ENCODE data around the gene MCC. TPM values are rescaled to one million over a fixed set of nuclear protein-coding genes. Genes with fewer than 3 reads are reported as not detected.

Gene MCC
- total and polyA plus RNA-seq, 2 experiments from 2014 or later, result 3.4 to 8.8 TPM

GRCh38 chr5:113491022-113491421, 2.8 kb upstream of the MCC start:
- DNase-seq, result no peak
- Histone ChIP-seq H3K36me3 (ENCODE audit: low read depth) (no peaks in the 10 kb centered on the region), H3K9ac (no peak overlapping the region), H3K4me1 (ENCODE audit: insufficient read depth) (peaks cover 14% of the 10 kb centered on the region), H3K27me3 (replicated peaks; ENCODE audit: insufficient read depth) (no peaks in the 10 kb centered on the region), H3K79me2 (ENCODE audit: insufficient read depth) (no peaks in the 10 kb centered on the region), H3K4me3 (no peak overlapping the region), H3K4me2 (ENCODE audit: unreplicated experiment) (no peak overlapping the region), H3K9me2 (ENCODE audit: insufficient read depth) (no peaks in the 10 kb centered on the region), H3K9me3 (ENCODE audit: low read depth) (no peaks in the 10 kb centered on the region), H4K20me1 (ENCODE audit: insufficient read depth) (no peaks in the 10 kb centered on the region), H3F3A (ENCODE audit: insufficient read depth) (peaks cover 22% of the 10 kb centered on the region), H2AFZ (no peak overlapping the region), H3K27ac (no peak overlapping the region)
- TF ChIP-seq EZH2 (IDR thresholded peaks at IDR 0.05; ENCODE audit: insufficient read depth, poor library complexity, severe bottlenecking) (no peak), EZH2phosphoT487 (IDR thresholded peaks at IDR 0.05; ENCODE audit: insufficient read depth, low read depth) (no peak)
- 86 to 92% methylated on average over 2 of the region's 2 CpGs for WGBS, 2 experiments (ENCODE audit: low coverage in 1 of 2, low lambda C conversion rate in 2 of 2, missing lambda C conversion rate in 2 of 2)
- in situ Hi-C loops (cut with MboI), result no loop called here

GRCh38 chr5:113490317-113490716, 2.1 kb upstream of the MCC start:
- H3K9me2 ChIP-seq (ENCODE audit: insufficient read depth), result no peaks in the 10 kb centered on the region
- DNase-seq, result no peak

DNA sequence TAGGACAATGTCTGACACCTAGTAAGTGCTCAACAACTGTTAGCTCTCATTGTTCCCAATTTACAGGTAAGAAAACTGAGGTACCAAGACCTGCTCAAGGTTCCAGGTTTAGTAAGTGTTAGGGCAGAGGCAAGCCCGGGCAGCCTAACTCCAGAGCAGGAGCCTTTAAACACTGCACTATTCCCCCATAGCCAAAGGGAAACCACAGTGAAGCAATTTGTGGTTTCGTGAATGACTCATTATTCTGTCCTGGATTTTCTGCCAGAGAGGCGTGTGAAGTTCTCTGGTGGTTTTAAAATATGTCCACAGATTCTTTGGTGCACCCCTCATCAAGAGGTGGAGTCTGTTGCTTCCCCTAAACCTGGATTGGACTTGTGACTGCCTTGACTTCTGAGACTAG, 1.0 kb upstream of the MCC start:
- Histone ChIP-seq H3F3A (ENCODE audit: insufficient read depth) (peaks cover 19% of the 10 kb centered on the region), H2AFZ (peak overlapping the region; percentile 93), H3K36me3 (ENCODE audit: low read depth) (no peaks in the 10 kb centered on the region), H3K9ac (no peak overlapping the region), H3K79me2 (ENCODE audit: insufficient read depth) (no peaks in the 10 kb centered on the region), H3K4me1 (ENCODE audit: insufficient read depth) (peaks cover 14% of the 10 kb centered on the region), H3K4me3 (peak overlapping the region; percentile 85), H3K9me3 (ENCODE audit: low read depth) (no peaks in the 10 kb centered on the region), H3K27me3 (replicated peaks; ENCODE audit: insufficient read depth) (no peaks in the 10 kb centered on the region), H3K27ac (peak overlapping the region; percentile 45), H4K20me1 (ENCODE audit: insufficient read depth) (no peaks in the 10 kb centered on the region), H3K9me2 (ENCODE audit: insufficient read depth) (no peaks in the 10 kb centered on the region), H3K4me2 (ENCODE audit: unreplicated experiment) (peak overlapping the region; percentile 94)
- 0% methylated on average over 3 of the region's 3 CpGs for WGBS, 2 experiments (ENCODE audit: low coverage in 1 of 2, low lambda C conversion rate in 2 of 2, missing lambda C conversion rate in 2 of 2)
- TF ChIP-seq EZH2 (IDR thresholded peaks at IDR 0.05; ENCODE audit: insufficient read depth, poor library complexity, severe bottlenecking) (no peak), EZH2phosphoT487 (IDR thresholded peaks at IDR 0.05; ENCODE audit: insufficient read depth, low read depth) (no peak)
- in situ Hi-C loops (cut with MboI), result no loop called here
- peak; percentile 97 for DNase-seq

More at GRCh38 chr5:113490317-113490716, 2.1 kb upstream of the MCC start:
- Histone ChIP-seq H2AFZ (no peak overlapping the region), H4K20me1 (ENCODE audit: insufficient read depth) (no peaks in the 10 kb centered on the region), H3K79me2 (ENCODE audit: insufficient read depth) (no peaks in the 10 kb centered on the region), H3K4me3 (no peak overlapping the region), H3K9ac (no peak overlapping the region), H3K4me1 (ENCODE audit: insufficient read depth) (peaks cover 14% of the 10 kb centered on the region), H3K9me3 (ENCODE audit: low read depth) (no peaks in the 10 kb centered on the region), H3K4me2 (ENCODE audit: unreplicated experiment) (no peak overlapping the region), H3K36me3 (ENCODE audit: low read depth) (no peaks in the 10 kb centered on the region), H3F3A (ENCODE audit: insufficient read depth) (peaks cover 19% of the 10 kb centered on the region), H3K27ac (no peak overlapping the region), H3K27me3 (replicated peaks; ENCODE audit: insufficient read depth) (no peaks in the 10 kb centered on the region)
- in situ Hi-C loops (cut with MboI), result no loop called here
- WGBS, 2 experiments (ENCODE audit: low coverage in 1 of 2, low lambda C conversion rate in 2 of 2, missing lambda C conversion rate in 2 of 2), result 94 to 97% methylated on average over 3 of the region's 3 CpGs
- TF ChIP-seq EZH2phosphoT487 (IDR thresholded peaks at IDR 0.05; ENCODE audit: insufficient read depth, low read depth) (no peak), EZH2 (IDR thresholded peaks at IDR 0.05; ENCODE audit: insufficient read depth, poor library complexity, severe bottlenecking) (no peak)

- H3F3A ChIP-seq (ENCODE audit: insufficient read depth), result peaks cover 19% of the 10 kb centered on the region
- H3K9me2 ChIP-seq (ENCODE audit: insufficient read depth), result no peaks in the 10 kb centered on the region
- peak overlapping the region; percentile 94 for H3K4me2 ChIP-seq (ENCODE audit: unreplicated experiment)
- no peaks in the 10 kb centered on the region for H3K36me3 ChIP-seq (ENCODE audit: low read depth)
- no peaks in the 10 kb centered on the region for H3K9me3 ChIP-seq (ENCODE audit: low read depth)
- H3K9ac ChIP-seq, result peak overlapping the region; percentile 79
- peak overlapping the region; percentile 93 for H2AFZ ChIP-seq
- in situ Hi-C loops (cut with MboI), result no loop called here
- peak overlapping the region; percentile 34 for H3K27ac ChIP-seq
- peaks cover 14% of the 10 kb centered on the region for H3K4me1 ChIP-seq (ENCODE audit: insufficient read depth)
- no peaks in the 10 kb centered on the region for H4K20me1 ChIP-seq (ENCODE audit: insufficient read depth)
- H3K79me2 ChIP-seq (ENCODE audit: insufficient read depth), result no peaks in the 10 kb centered on the region
- H3K27me3 ChIP-seq (replicated peaks; ENCODE audit: insufficient read depth), result no peaks in the 10 kb centered on the region
- DNase-seq, result peak; percentile 29
- 21 to 22% methylated on average over 20 of the region's 20 CpGs for WGBS, 2 experiments (ENCODE audit: low coverage in 1 of 2, low lambda C conversion rate in 2 of 2, missing lambda C conversion rate in 2 of 2)
- no peak for TF ChIP-seq EZH2phosphoT487 (IDR thresholded peaks at IDR 0.05; ENCODE audit: insufficient read depth, low read depth)
- no peak for TF ChIP-seq EZH2 (IDR thresholded peaks at IDR 0.05; ENCODE audit: insufficient read depth, poor library complexity, severe bottlenecking)
- H3K4me3 ChIP-seq, result peak overlapping the region; percentile 85
Measured at GRCh38 chr5:113488645-113489184, 462 bp upstream of the MCC start.
